IMR-90 (cell line): ENCODE measurements around the gene GIMAP5. TPM values are rescaled to one million over a fixed set of nuclear protein-coding genes. Genes with fewer than 3 reads are reported as not detected.

Experiments
- ATAC-seq: fragments of 200-7000 bp; cut with Tn5 transposase; 2 replicates; pipeline ENCODE4 v1.9.1; 2020; ENCODE audit warnings: low read depth, mild to moderate bottlenecking, moderate library complexity
- BruUV-seq: library from RNA; stranded (reverse); fragments of 400-500 nt; replicated peaks from 2 replicates; lab custom pipeline; 2021; lab: Mats Ljungman, UMichigan
- CTCF ChIA-PET: fragments of 300-600 bp; formaldehyde crosslinking; extraction: SDS; loops from one replicate; lab custom pipeline; 2021; ENCODE audit warnings: antibody characterized with exemption; lab: Yijun Ruan, JAX
- POLR2A ChIA-PET: fragments of 300-600 bp; sonication (Branson Sonifier 250); formaldehyde crosslinking; loops from one replicate; lab custom pipeline; 2022; ENCODE audit warnings: antibody characterized with exemption; ENCODE audit not compliant: unreplicated experiment; lab: Charles Lee
- DNase-seq: peaks from one replicate; pipeline ENCODE4 v3.0.0; 2013
- H2AFZ ChIP-seq: replicated peaks from 2 replicates; pipeline ENCODE3; 2013; ENCODE audit warnings: low read length, mild to moderate bottlenecking; ENCODE audit not compliant: poor library complexity
- H2AK5ac ChIP-seq: 2 replicates; pipeline ENCODE4 v1.6.1; 2013; ENCODE audit warnings: low read depth, low read length, inconsistent platforms
- H2AK9ac ChIP-seq: replicated peaks from 2 replicates; pipeline ENCODE3; 2013; ENCODE audit warnings: mild to moderate bottlenecking, low read depth, low read length, moderate library complexity; ENCODE audit not compliant: poor library complexity
- H2BK120ac ChIP-seq: 2 replicates; pipeline ENCODE4 v1.6.1; 2013; ENCODE audit warnings: low read depth, low read length, inconsistent platforms
- H2BK15ac ChIP-seq: 3 replicates; pipeline ENCODE4 v1.6.1; 2013; ENCODE audit warnings: low read depth, low read length, inconsistent platforms
- H2BK20ac ChIP-seq: 2 replicates; pipeline ENCODE4 v1.6.1; 2013; ENCODE audit warnings: low read depth, mild to moderate bottlenecking, inconsistent platforms, low read length, moderate library complexity
- H2BK5ac ChIP-seq: 2 replicates; pipeline ENCODE4 v1.6.1; 2013; ENCODE audit warnings: mild to moderate bottlenecking, low read depth, low read length, inconsistent platforms; ENCODE audit not compliant: poor library complexity, severe bottlenecking
- H3K14ac ChIP-seq: replicated peaks from 2 replicates; pipeline ENCODE4 v1.6.1; 2013; ENCODE audit warnings: low read depth, low read length, inconsistent platforms
- H3K18ac ChIP-seq: 2 replicates; pipeline ENCODE4 v1.6.1; 2013; ENCODE audit warnings: low read depth, low read length, control low read depth
- H3K23ac ChIP-seq: 2 replicates; pipeline ENCODE4 v1.6.1; 2013; ENCODE audit warnings: low read depth, low read length, inconsistent platforms
- H3K27ac ChIP-seq: 2 replicates; pipeline ENCODE4 v1.5.1; 2013; ENCODE audit warnings: mild to moderate bottlenecking, control low read depth, low read length; ENCODE audit not compliant: insufficient read depth
- H3K27me3 ChIP-seq: 2 replicates; pipeline ENCODE4 v1.6.1; 2013; ENCODE audit warnings: low read length; ENCODE audit not compliant: control insufficient read depth, insufficient read depth
- H3K36me3 ChIP-seq: 2 replicates; pipeline ENCODE4 v1.6.1; 2013; ENCODE audit warnings: low read length, mixed read lengths; ENCODE audit not compliant: control insufficient read depth, insufficient read depth
- H3K4ac ChIP-seq: 2 replicates; pipeline ENCODE4 v1.6.1; 2013; ENCODE audit warnings: low read depth, low read length, inconsistent platforms
- H3K4me1 ChIP-seq: 2 replicates; pipeline ENCODE4 v1.6.1; 2013; ENCODE audit warnings: low read length, mixed read lengths; ENCODE audit not compliant: control insufficient read depth, insufficient read depth
- H3K4me2 ChIP-seq: 2 replicates; pipeline ENCODE4 v1.6.1; 2013; ENCODE audit warnings: low read depth, mild to moderate bottlenecking, control low read depth, low read length, moderate library complexity
- H3K4me3 ChIP-seq: 2 replicates; pipeline ENCODE4 v1.5.1; 2013; ENCODE audit warnings: low read depth, mild to moderate bottlenecking, control low read depth, low read length, moderate library complexity; ENCODE audit not compliant: insufficient read depth
- H3K56ac ChIP-seq: 2 replicates; pipeline ENCODE4 v1.6.1; 2013; ENCODE audit warnings: low read length, inconsistent platforms; ENCODE audit not compliant: insufficient read depth; ENCODE audit errors: extremely low read depth
- H3K79me1 ChIP-seq, 2 experiments: 2 replicates each; pipeline ENCODE4 v1.6.1; 2013; ENCODE audit warnings: low read length in 2 of 2, inconsistent platforms in 1 of 2, low read depth in 1 of 2
- H3K9ac ChIP-seq: 2 replicates; pipeline ENCODE4 v1.6.1; 2013; ENCODE audit warnings: low read depth, low read length, control low read depth
- H3K9me1 ChIP-seq: 2 replicates; pipeline ENCODE4 v1.6.1; 2013; ENCODE audit warnings: low read length, inconsistent platforms; ENCODE audit not compliant: insufficient read depth
- H3K9me3 ChIP-seq: 2 replicates; pipeline ENCODE4 v1.6.1; 2013; ENCODE audit warnings: low read length; ENCODE audit not compliant: control insufficient read depth, insufficient read depth
- H4K20me1 ChIP-seq: 2 replicates; pipeline ENCODE4 v1.6.1; 2013; ENCODE audit warnings: low read length, inconsistent platforms; ENCODE audit not compliant: insufficient read depth
- H4K5ac ChIP-seq: 2 replicates; pipeline ENCODE4 v1.6.1; 2013; ENCODE audit warnings: mild to moderate bottlenecking, low read depth, low read length, control low read depth
- H4K8ac ChIP-seq, 2 experiments: 2 replicates each; pipeline ENCODE4 v1.6.1; 2013; ENCODE audit warnings: low read depth in 2 of 2, low read length in 2 of 2, control low read depth in 1 of 2, inconsistent platforms in 1 of 2
- H4K91ac ChIP-seq: 2 replicates; pipeline ENCODE4 v1.6.1; 2013; ENCODE audit warnings: low read depth, low read length, inconsistent platforms; ENCODE audit not compliant: insufficient read depth
- CHD1 ChIP-seq: IDR thresholded peaks from 2 replicates; pipeline ENCODE4 v1.6.1; 2012; ENCODE audit warnings: low read depth, low read length, improper control_type of control experiment
- MXI1 ChIP-seq: IDR thresholded peaks from 2 replicates; pipeline ENCODE4 v1.6.1; 2012; ENCODE audit warnings: low read depth, mild to moderate bottlenecking, low read length, moderate library complexity, borderline replicate concordance
- WGBS, 2 experiments: methylation state at CpG; one replicate each; pipeline versions ENCODE4 v1.1.5 to v1.1.7; 2013; ENCODE audit warnings: missing lambda C conversion rate in 2 of 2; ENCODE audit not compliant: insufficient read length in 1 of 2; ENCODE audit errors: extremely low coverage in 2 of 2; 5-methylcytosine and 5-hydroxymethylcytosine counted together
- dilution Hi-C: fragments of 300-500 bp; cut with HindIII; formaldehyde crosslinking; loops from one replicate; pipeline ENCODE4 v1.14.3; 2018; ENCODE audit warnings: low sequenced_read_pairs; ENCODE audit not compliant: unreplicated experiment
- in situ Hi-C: fragments of 300-500 bp; cut with MboI; formaldehyde crosslinking; loops from 3 replicates; pipeline ENCODE4 v1.14.3; 2019; ENCODE audit warnings: low sequenced_read_pairs, inconsistent platforms, mixed read lengths
- intact Hi-C: fragments of 100-400 bp; cut with micrococcal nuclease; formaldehyde crosslinking; loops from 2 replicates; pipeline ENCODE4 v1.10.0; 2022
- polyA plus RNA-seq, 3 experiments: library from polyadenylated mRNA; depleted of rRNA; stranded (reverse); fragments of >200 nt; gene quantifications; 2 replicates each; pipeline ENCODE4 v1.2.3, GENCODE V29; 2012; ENCODE audit warnings: low replicate concordance in 1 of 3
- total RNA-seq: library from RNA; depleted of rRNA; stranded (reverse); fragments of >200 nt; gene quantifications from 2 replicates; pipeline ENCODE4 v1.2.3, GENCODE V29; 2012

The GIMAP5 gene
- total and polyA plus RNA-seq, 2 of the 4 experiments (the other 2 are of a cell fraction): not detected

GRCh38 chr7:150722431-150722931, 14.7 kb upstream of the GIMAP5 start:
- no TSS peak for BruUV-seq
- no peak overlapping the region for H2BK15ac ChIP-seq
- intact Hi-C loops (no loop called here), in situ Hi-C loops (no loop called here), dilution Hi-C loops (no loop called here)
- DNase-seq: no peak
- no peaks in the 10 kb centered on the region for H3K27me3 ChIP-seq
- no peaks in the 10 kb centered on the region for H3K4me1 ChIP-seq
- H3K18ac ChIP-seq: no peak overlapping the region
- H2BK5ac ChIP-seq: no peak overlapping the region
- H3K36me3 ChIP-seq: no peaks in the 10 kb centered on the region
- H3K4ac ChIP-seq: no peak overlapping the region
- no peak overlapping the region for H2BK120ac ChIP-seq
- no peak overlapping the region for H3K4me2 ChIP-seq
- H4K20me1 ChIP-seq: no peaks in the 10 kb centered on the region
- H3K9me3 ChIP-seq: no peaks in the 10 kb centered on the region
- no peak overlapping the region for H2BK20ac ChIP-seq
- no peak overlapping the region for H3K14ac ChIP-seq
- no peaks in the 10 kb centered on the region for H3K9me1 ChIP-seq
- no peak overlapping the region for H2AK9ac ChIP-seq
- 17% methylated on average over 3 of the region's 12 CpGs; no CpG with 5 or more reads in 1 of the 2 experiments for WGBS, 2 experiments
- no peaks in the 10 kb centered on the region for H3K79me1 ChIP-seq
- ATAC-seq: no peak
- no peak overlapping the region for H2AFZ ChIP-seq
- no peak overlapping the region for H3K23ac ChIP-seq
- TF ChIP-seq CHD1: no peak
- TF ChIP-seq MXI1: no peak
- ChIA-PET POLR2A (no interaction called here), CTCF (no interaction called here)
- no peak overlapping the region for H3K4me3 ChIP-seq
- no peak overlapping the region for H2AK5ac ChIP-seq
- no peak overlapping the region for H4K5ac ChIP-seq
- no peak overlapping the region for H4K91ac ChIP-seq
- no peak overlapping the region for H3K27ac ChIP-seq
- no peak overlapping the region for H4K8ac ChIP-seq
- H3K9ac ChIP-seq: no peak overlapping the region
- H3K56ac ChIP-seq: no peak overlapping the region
